Measurements from ENCODE around the gene BTBD2.

BTBD2 gene

DNA sequence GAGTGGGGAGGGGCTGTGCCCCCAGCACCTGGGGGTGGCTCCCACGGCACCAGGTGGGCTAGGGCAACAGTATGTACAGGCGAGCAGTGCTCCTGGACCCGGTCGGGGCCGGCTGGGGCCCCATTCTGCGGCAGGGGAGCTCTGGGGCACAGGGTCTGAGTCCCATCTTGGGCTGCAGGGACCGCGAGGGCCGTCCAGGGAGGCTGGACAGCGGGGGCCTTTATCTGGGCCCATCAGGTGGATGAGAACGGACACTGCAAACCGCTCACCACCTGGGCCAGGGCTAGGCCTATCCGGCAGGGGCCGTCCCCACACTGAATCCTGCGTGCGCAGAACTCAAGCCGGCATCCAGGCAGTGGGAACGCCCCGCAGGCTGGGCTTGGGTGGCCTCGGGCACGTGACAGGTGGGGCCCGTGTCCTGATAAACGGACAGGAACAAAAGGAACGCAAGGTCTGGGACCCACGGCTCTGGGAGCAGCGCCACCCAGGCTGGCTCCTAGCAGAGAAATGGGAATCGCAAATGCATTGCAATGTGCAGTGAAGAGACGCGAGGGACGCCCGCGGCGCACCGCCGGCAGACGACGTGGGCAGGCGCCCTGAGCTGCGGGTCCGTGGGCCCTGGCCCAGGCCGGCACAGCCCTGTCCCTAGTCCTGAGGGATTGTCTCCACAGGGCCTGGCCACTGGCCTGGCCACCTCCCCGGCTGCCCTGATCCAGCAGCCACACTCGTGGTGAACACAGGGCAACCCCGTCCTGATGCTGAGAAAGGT lies 29.7 kb downstream of the BTBD2 start:
- no peak for DNase-seq

DNA sequence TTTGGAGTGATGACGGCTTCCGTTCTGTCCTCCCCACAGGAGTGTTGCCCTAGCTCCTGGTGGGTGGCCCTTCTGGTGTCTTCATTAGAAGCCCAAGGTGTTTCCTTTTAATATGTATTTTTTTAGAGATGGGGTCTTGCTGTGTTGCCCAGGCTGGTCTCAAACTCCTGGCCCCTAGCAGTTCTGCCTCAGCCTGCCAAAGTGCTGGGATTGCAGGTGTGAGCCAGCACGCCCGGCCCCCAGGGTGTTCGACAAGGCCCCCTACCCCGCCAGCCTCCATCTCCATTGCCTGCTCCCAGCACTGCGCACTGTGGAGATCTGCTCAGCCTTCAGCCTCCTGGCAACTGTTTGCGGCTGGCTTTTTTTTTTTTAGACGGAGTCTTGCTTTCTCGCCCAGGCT lies 31.2 kb downstream of the BTBD2 start:
- DNase-seq = no peak

DNA sequence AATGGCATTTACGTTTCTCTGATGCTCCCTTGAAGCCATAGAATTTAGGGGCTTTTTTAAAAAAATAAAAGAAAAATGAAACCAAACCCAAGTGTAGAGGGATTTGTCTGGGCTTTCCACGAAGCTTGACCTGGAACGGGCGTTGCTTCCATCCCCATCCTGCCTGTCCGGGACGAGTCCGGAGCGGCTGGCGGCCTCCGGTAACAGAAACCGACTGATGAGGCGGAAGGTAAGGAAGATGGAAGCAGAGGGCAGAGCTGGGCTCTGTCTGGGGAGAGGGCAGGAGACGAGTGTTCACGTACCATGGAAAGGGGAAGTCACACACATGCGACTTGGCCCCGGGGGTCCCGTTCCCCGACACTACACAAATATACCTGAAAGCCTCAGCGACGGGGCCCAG lies 34.3 kb downstream of the BTBD2 start:
- DNase-seq = no peak

DNA sequence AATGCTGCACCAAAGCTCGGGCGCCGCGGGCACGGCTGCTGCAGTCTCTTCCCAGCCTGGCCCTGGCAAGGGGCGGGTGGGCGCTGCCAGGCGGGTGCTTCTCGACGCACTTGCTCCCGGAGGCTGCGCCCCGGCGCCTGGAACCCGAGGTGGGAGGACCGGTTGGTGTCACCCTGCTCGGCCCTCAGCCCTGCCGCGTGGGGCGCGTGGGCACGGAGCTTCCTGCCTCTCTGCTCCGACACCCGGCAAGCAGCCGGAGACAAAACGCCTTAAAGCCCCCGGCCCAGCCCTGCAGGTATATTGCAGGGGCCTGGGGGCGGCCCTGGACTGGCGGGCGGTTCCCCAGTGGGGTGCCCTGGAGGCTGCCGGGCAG lies 34.7 kb downstream of the BTBD2 start:
- no peak for DNase-seq

- DNase-seq = no peak
These were observed 35.3 kb downstream of the BTBD2 start for GRCh38 chr19:1980091-1980808.

DNA sequence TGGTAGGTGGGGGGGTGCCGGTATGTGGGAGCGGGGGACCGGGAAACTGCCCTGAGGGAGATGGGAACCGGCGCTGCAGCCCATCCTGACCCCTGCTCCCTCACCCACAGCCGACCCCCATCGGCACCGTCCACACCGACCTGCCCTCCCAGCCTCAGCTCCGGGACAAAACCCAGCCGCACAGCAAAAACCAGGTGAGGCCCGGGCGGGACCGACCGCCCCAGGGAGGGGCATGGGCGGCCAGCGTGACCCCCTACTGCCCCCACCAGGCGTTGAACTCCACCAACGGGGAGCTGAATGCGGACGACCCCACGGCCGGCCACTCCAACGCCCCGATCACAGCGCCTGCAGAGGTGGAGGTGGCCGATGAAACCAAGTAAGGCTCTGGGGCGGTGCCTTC lies 35.9 kb downstream of the BTBD2 start:
- DNase-seq = no peak

- no peak for DNase-seq
These were observed 36.5 kb downstream of the BTBD2 start for GRCh38 chr19:1979017-1979416.

DNA sequence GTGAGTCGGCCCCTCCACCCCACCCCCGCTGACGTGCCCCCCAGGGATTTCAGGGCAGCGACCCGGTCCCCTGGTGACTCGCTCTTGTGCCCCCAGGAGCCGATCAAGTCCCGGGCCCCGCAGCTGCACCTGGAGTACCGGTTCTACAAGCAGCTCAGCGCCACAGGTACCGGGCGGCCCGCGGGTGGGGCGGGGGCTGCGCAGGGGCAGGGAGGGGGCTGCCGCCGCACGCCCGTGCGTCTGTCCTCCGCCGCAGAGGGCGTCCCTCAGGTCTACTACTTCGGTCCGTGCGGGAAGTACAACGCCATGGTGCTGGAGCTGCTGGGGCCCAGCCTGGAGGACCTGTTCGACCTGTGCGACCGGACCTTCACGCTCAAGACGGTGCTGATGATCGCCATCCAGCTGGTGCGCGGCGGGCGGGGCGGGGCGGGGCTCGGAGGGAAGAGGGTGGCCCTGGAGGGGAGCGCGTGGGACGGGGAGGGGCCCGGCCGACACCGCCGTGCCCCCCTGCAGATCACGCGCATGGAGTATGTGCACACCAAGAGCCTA lies 37.1 kb downstream of the BTBD2 start:
- no peak for DNase-seq

- DNase-seq = no peak
These were observed 38.4 kb downstream of the BTBD2 start for GRCh38 chr19:1977120-1977519.

- no peak for DNase-seq
These were observed 40.4 kb downstream of the BTBD2 start for GRCh38 chr19:1975162-1975480.

GRCh38 chr19:1974381-1975161 lies 40.9 kb downstream of the BTBD2 start:
- no peak for DNase-seq

DNA sequence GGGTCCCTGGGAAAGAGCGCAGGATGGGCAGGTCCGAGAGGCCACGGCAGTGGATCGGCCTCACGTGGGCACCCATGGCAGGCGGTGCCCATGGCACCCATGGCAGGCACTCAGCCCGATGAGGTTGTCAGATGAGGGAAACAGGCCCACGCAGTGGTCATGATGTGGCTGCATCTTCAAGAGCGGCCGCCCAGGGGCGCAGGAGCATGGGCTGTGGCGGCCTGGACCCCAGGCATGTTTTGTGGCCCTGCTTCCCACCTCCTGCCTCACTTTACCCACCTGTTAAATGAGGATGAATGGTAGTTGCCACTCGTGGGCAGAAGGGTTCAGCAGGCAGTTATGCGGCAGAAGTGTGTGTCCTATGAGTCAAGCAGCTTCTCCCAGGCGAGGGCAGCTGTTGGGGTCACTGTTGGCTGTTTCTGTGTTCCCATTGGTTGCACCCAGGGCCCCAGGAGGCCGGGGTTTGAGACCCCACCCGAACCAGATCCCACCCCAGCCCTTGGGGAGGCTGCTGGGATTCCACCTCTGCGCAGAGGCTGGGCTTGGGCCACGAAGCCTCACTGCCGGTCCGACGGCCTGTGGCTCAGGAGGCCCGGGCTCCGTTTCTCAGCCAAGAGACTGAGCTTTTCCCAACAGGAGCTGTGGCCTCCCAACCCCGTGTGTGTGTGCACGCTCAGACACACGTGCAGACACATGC lies 44.6 kb downstream of the BTBD2 start:
- no peak for DNase-seq

DNA sequence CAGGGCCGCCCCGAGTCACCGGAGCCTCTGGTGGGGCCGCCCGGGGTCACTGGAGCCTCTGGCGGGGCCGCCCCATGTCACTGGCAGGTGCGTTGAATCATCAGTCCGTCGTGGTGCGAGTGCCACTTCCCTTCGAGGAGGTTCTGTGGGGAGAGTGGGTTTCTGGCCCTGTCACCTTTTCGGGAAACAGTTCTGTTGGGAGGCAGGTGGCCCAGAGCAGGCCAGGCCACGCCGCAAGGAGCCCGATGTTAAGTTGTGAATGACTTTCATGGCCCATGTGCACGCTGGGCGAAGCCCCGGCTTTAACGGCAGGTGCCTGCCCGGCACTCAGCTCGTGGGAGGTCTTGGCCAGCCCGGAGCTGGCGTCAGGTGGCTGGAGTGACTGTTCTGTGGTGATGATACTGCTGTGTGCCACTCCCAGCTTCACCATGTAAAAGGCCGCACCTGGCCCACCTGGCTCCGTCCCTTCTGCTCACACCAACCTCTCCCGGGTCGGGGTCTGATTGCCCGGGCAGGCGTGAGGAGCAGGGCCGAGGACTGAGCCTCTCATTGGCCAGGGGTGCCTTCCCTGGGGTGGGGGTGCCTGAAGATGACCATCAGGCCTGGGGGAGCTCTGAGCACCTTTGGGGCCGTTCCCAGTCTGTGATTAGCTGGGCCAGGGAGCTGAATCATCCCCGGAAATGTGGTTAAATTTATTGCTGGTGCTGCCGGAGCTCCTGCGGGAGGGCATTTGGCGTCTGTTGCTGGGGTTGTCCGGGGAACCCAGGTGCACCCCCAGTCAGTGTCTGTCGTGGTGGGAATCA lies 45.3 kb downstream of the BTBD2 start:
- DNase-seq = no peak

- no peak for DNase-seq
These were observed 46.1 kb downstream of the BTBD2 start for GRCh38 chr19:1969176-1970002.

DNA sequence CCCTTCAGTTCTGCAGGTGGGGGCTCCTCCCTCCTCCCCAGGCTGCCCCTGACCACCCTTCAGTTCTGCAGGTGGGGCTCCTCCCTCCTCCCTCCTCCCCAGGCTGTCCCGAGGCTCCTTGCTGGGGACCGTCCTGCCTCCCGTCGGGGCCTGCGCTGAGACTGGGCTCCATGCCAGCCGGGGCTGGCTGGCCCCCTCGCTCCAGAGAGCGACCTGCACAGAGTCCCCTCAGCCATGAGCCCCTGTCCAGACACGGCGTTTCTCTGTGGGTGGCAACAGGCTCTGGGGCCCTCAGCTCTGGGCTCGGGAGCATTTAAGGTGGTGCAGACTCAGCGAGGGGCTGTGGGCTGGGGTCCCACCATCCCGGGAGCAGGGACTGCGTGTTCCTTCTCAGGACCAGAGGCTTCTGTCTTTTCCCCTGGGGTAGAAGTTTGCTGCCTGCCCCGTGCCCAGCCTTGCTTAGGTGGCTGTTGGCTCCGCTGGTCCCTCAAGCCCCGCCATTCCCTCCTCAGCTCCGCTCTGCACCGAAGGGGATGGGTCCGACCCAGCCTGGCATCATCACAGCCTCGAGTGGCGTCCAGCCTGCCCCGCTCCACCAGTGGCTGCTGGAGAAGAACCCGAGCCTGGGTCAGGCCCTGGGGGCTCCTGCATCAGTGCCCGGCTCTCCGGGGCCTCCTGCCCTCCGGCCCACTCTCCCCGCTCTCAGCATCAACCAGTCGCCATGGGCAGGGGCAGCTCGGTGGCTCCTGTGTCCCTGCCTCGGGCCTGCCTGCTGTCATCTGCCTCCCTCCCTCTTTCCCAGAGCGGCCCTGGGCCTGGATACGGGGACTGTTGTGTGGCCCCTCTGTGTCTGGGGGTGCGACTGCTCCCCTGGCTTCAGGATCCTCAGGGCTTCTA lies 47.0 kb downstream of the BTBD2 start:
- DNase-seq = no peak

GRCh38 chr19:1967087-1967608 lies 48.4 kb downstream of the BTBD2 start:
- DNase-seq = no peak

GRCh38 chr19:1962674-1963073 lies 52.8 kb downstream of the BTBD2 start:
- no peak for DNase-seq

- DNase-seq = no peak
These were observed 54.3 kb downstream of the BTBD2 start for GRCh38 chr19:1961000-1961883.

Measured in fibroblast of skin of back (primary cell).